Thyroid gland (tissue), 4 donors: ENCODE data around the gene SLC22A4. TPM values are rescaled to one million over a fixed set of nuclear protein-coding genes. Genes with fewer than 3 reads are reported as not detected.

Experiments used
- DNase-seq, 2 donors: peaks; one replicate each; pipeline ENCODE4 v3.0.0-alpha.2; 2019
- H3K27ac ChIP-seq, 3 donors: fragments of 200-600 bp; sonication (generic); 1 replicate in 2 of 3; 2 replicates in 1 of 3; pipeline ENCODE4 v1.5.1; 2016 to 2019; ENCODE audit warnings: mild to moderate bottlenecking in 1 of 3, moderate library complexity in 1 of 3
- H3K27me3 ChIP-seq: fragments of 200-600 bp; sonication (generic); one replicate; pipeline ENCODE4 v1.5.1; 2019
- H3K36me3 ChIP-seq, 2 donors: fragments of 200-600 bp; sonication (generic); one replicate each; pipeline ENCODE4 v1.5.1; 2016 to 2019
- H3K4me1 ChIP-seq, 2 donors: fragments of 200-600 bp; sonication (generic); one replicate each; pipeline ENCODE4 v1.5.1; 2017 to 2019
- H3K4me3 ChIP-seq, 3 donors: fragments of 200-600 bp; sonication (generic); replicated peaks in 1 of 3; 1 replicate in 2 of 3; 2 replicates in 1 of 3; pipeline ENCODE4 v1.5.1; 2016; ENCODE audit warnings: mild to moderate bottlenecking in 1 of 3
- H3K9me3 ChIP-seq: fragments of 200-600 bp; sonication (generic); one replicate; pipeline ENCODE4 v1.5.1; 2017
- CTCF ChIP-seq, 6 experiments: fragments of 200-600 bp in 3 of 6; fragments of 450-650 bp in 3 of 6; sonication (generic) in 3 of 6; IDR thresholded peaks; one replicate each; pipeline ENCODE4 v1.5.1; 2016 to 2019; ENCODE audit warnings: antibody characterized with exemption in 6 of 6, mild to moderate bottlenecking in 2 of 6, inconsistent platforms in 1 of 6, moderate library complexity in 1 of 6
- POLR2A ChIP-seq, 2 donors: fragments of 450-650 bp; IDR thresholded peaks; one replicate each; pipeline ENCODE4 v1.6.1; 2017; ENCODE audit warnings: antibody characterized with exemption in 2 of 2, mild to moderate bottlenecking in 2 of 2, moderate library complexity in 1 of 2
- WGBS, 2 donors: methylation state at CpG; one replicate each; pipeline ENCODE4 v1.1.5; 2017; 5-methylcytosine and 5-hydroxymethylcytosine counted together
- intact Hi-C: fragments of 100-400 bp; cut with DNase I; formaldehyde crosslinking; loops from one replicate; pipeline ENCODE4 v1.15.1; 2023
- total RNA-seq, 4 donors: library from RNA; depleted of rRNA; stranded (reverse); fragments of >200 nt; gene quantifications; one replicate each; pipeline ENCODE4 v1.2.3, GENCODE V29; 2016

Gene SLC22A4
- total RNA-seq, 4 donors from 2014 or later: 0.54 to 0.78 TPM; not detected in 2

- no peak for TF ChIP-seq CTCF (IDR thresholded peaks at IDR 0.05)
- no peak for TF ChIP-seq POLR2A (IDR thresholded peaks at IDR 0.05)
- no peaks in the 10 kb centered on the region for H3K27me3 ChIP-seq
- H3K9me3 ChIP-seq: no peaks in the 10 kb centered on the region
- H3K4me1 ChIP-seq: peaks cover 42 to 62% of the 10 kb centered on the region in 2 donors
- intact Hi-C loops: loop anchor here (5.0 kb wide), 1 partner anchor 41 kb away; no protein-coding TSS in a partner anchor
- WGBS, 2 donors: 98 to 99% methylated on average over 4 of the region's 4 CpGs
- DNase-seq: no peak
- H3K4me3 ChIP-seq: no peak overlapping the region
- H3K27ac ChIP-seq: no peak overlapping the region
- H3K36me3 ChIP-seq: no peaks in the 10 kb centered on the region
These were observed 38.0 kb upstream of the SLC22A4 start for GRCh38 chr5:132256086-132256782.

- H3K36me3 ChIP-seq: no peaks in the 10 kb centered on the region
- intact Hi-C loops: loop anchor here (5.0 kb wide), 1 partner anchor 41 kb away; no protein-coding TSS in a partner anchor
- H3K9me3 ChIP-seq: no peaks in the 10 kb centered on the region
- DNase-seq: no peak
- peaks cover 42 to 68% of the 10 kb centered on the region in 2 donors for H3K4me1 ChIP-seq
- H3K4me3 ChIP-seq: peak overlapping the region in 1 of 3 donors; percentile 43
- WGBS, 2 donors: 90 to 93% methylated on average over 5 to 6 of the region's 6 CpGs
- H3K27ac ChIP-seq: peak overlapping the region in 1 of 3 donors; percentile 41
- no peak for TF ChIP-seq POLR2A (IDR thresholded peaks at IDR 0.05)
- TF ChIP-seq CTCF (IDR thresholded peaks at IDR 0.05): no peak
- no peaks in the 10 kb centered on the region for H3K27me3 ChIP-seq
These were observed 37.4 kb upstream of the SLC22A4 start for GRCh38 chr5:132256783-132257130.

GRCh38 chr5:132257131-132258101 is 36.8 kb upstream of the SLC22A4 start, which contains the start of gene PDLIM4:
Gene PDLIM4 (plus strand): TSS chr5:132257696. CDS start chr5:132257735, 39 bp downstream.
- intact Hi-C loops: loop anchor here (5.0 kb wide), 1 partner anchor 40 kb away; no protein-coding TSS in a partner anchor
- 0 to 38% methylated on average over 2 to 27 of the region's 88 CpGs for WGBS, 2 donors
- DNase-seq: peak; percentile 25 to 47

More at GRCh38 chr5:132257131-132258101, 36.8 kb upstream of the SLC22A4 start, which contains the start of gene PDLIM4:
- H3K27me3 ChIP-seq: no peaks in the 10 kb centered on the region
- H3K9me3 ChIP-seq: no peaks in the 10 kb centered on the region
- H3K4me3 ChIP-seq: peak within 1 kb of the TSS in 2 of 3 donors; percentile 22 to 43
- TF ChIP-seq POLR2A (IDR thresholded peaks at IDR 0.05) (peak in 1 of 2 donors; percentile 38), CTCF (IDR thresholded peaks at IDR 0.05) (no peak)
- peak within 1 kb of the TSS; percentile 22 to 81 (median 80) for H3K27ac ChIP-seq
- no peaks in the 10 kb centered on the region for H3K36me3 ChIP-seq
- peaks cover 42 to 70% of the 10 kb centered on the region in 2 donors for H3K4me1 ChIP-seq
